Putamen (tissue), 1 donor: Measurements from ENCODE around the gene ATP5F1D.
A peak's percentile ranks its signal among the peaks of the same experiment; 100 is the strongest.

ENCODE experiments used
- DNase-seq: peaks from one replicate; pipeline ENCODE4 v3.0.0-alpha.2; 2016; ENCODE audit warnings: low spot score

Gene ATP5F1D

DNA sequence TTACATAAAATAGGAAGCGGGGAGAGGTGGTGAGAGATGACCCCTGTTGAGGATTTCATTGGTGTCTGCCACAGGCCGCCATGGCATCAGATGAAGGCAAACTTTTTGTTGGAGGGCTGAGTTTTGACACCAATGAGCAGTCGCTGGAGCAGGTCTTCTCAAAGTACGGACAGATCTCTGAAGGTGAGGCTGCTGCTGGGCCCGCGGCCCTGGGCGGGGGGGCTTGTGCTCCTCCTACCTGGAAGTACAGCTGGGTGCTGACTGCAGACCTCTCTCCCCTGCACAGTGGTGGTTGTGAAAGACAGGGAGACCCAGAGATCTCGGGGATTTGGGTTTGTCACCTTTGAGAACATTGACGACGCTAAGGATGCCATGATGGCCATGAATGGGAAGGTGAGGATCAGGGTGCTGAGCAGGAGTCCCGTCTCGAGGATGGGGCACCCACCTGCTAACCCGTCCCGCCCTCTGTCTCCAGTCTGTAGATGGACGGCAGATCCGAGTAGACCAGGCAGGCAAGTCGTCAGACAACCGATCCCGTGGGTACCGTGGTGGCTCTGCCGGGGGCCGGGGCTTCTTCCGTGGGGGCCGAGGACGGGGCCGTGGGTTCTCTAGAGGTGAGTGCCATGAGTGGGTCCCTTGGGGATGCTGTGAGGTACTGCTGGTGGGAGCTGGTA is 29.4 kb downstream of the ATP5F1D start:
- no peak for DNase-seq

DNA sequence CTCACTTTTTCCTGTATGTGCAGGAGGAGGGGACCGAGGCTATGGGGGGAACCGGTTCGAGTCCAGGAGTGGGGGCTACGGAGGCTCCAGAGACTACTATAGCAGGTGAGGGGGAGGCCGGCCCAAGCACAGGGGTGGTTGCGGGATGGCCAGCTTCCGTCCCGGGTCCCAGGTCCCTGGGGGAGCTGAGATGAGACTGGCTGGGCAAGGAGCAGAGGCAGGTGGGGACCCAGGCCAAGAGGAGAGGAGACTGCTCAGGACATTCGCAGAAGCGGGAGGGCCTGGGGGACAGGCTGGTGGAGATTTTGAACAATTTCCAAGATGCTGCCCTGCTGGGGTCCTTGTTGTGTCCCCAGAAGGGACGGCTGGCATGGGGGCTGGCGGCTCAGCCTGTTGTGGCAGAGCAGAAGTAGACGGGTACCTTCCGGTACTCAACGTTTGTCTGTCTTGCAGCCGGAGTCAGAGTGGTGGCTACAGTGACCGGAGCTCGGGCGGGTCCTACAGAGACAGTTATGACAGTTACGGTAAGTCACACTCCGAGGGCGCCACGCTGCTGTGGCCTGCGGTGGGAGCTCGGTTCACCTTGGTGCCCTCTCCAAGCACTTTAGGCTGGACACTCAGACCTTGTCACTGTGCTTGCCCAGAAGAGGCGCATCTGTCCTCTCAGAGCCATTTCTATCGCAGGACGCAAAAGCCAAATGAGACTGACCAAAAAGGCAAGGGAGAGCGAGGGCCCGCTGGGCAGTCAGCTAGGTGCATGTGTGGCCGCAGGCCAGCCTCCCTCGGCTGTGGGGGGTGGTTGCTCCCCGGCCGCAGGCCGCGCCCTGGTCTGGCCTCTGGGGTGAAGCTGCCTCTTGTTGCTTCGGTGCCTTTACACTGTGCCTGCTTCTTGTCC is 30.2 kb downstream of the ATP5F1D start:
- DNase-seq, result no peak

DNA sequence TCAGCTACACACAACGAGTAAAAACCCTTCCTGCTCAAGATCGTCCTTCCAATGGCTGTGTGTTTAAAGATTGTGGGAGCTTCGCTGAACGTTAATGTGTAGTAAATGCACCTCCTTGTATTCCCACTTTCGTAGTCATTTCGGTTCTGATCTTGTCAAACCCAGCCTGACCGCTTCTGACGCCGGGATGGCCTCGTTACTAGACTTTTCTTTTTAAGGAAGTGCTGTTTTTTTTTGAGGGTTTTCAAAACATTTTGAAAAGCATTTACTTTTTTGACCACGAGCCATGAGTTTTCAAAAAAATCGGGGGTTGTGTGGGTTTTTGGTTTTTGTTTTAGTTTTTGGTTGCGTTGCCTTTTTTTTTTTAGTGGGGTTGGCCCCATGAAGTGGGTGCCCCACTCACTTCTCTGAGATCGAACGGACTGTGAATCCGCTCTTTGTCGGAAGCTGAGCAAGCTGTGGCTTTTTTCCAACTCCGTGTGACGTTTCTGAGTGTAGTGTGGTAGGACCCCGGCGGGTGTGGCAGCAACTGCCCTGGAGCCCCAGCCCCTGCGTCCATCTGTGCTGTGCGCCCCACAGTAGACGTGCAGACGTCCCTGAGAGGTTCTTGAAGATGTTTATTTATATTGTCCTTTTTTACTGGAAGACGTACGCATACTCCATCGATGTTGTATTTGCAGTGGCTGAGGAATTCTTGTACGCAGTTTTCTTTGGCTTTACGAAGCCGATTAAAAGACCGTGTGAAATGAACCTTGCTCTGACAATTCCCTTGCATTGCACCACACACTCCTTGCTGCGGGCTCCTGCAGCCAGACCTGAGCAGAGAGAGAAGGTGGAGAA is 31.1 kb downstream of the ATP5F1D start:
- DNase-seq, result no peak

GRCh38 chr19:1273263-1274041 is 31.9 kb downstream of the ATP5F1D start:
- no peak for DNase-seq

- no peak for DNase-seq
Observed at GRCh38 chr19:1274081-1274851, 32.7 kb downstream of the ATP5F1D start.

- DNase-seq, result no peak
Observed at GRCh38 chr19:1274852-1275259, 33.3 kb downstream of the ATP5F1D start.

GRCh38 chr19:1275260-1275975 is 33.9 kb downstream of the ATP5F1D start, which contains the start of gene FAM174C:
TSS of gene FAM174C (plus strand) at chr19:1275530. CDS start at chr19:1275550, 20 bp downstream.
- peak; percentile 94 for DNase-seq

- DNase-seq, result peak; percentile 24
Observed at GRCh38 chr19:1275976-1276627, 34.6 kb downstream of the ATP5F1D start.

DNA sequence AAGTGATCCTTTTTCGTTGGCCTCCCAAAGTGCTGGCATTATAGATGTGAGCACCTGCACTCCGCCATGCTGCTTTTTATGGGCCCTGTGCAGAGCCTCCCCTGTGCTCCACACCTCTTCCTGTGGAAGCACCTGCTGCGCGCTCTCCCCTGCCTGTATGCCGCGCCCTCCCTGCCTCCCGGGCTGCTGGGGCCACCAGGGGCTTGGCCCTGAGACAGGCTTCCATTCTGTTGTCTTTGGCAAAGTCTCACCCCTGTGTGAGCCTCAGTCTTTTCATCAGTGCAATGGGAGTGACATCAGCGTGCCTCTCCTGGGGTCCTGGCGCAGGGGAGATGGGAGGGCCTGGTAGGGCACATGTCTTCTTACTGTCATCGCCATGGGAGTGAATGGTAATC is 35.1 kb downstream of the ATP5F1D start:
- DNase-seq, result no peak

GRCh38 chr19:1277061-1277460 is 35.5 kb downstream of the ATP5F1D start:
- no peak for DNase-seq

DNA sequence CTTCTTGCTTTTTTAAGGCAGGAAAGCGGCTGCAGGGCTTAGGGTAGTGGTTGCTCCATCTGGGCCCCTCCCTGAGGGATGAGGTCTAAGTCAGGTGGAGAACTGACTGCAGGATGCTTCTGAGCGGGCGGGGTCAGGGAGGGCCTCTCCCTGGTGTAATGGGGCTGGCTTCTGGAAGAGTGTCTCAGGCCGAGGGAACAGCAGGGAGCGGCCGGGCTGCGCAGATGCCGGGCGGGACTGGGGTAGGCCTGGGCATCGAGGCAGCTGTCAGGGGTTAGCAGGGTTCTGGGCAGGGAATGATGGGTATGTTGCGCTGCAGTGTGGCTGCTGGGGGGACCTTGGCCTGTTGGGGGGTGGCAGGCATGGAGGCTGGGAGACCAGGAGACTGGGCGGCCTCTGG is 36.5 kb downstream of the ATP5F1D start:
- no peak for DNase-seq

GRCh38 chr19:1278713-1279660 is 37.4 kb downstream of the ATP5F1D start:
- DNase-seq, result no peak

- peak; percentile 79 for DNase-seq
Observed at GRCh38 chr19:1279782-1280341, 38.3 kb downstream of the ATP5F1D start.

DNA sequence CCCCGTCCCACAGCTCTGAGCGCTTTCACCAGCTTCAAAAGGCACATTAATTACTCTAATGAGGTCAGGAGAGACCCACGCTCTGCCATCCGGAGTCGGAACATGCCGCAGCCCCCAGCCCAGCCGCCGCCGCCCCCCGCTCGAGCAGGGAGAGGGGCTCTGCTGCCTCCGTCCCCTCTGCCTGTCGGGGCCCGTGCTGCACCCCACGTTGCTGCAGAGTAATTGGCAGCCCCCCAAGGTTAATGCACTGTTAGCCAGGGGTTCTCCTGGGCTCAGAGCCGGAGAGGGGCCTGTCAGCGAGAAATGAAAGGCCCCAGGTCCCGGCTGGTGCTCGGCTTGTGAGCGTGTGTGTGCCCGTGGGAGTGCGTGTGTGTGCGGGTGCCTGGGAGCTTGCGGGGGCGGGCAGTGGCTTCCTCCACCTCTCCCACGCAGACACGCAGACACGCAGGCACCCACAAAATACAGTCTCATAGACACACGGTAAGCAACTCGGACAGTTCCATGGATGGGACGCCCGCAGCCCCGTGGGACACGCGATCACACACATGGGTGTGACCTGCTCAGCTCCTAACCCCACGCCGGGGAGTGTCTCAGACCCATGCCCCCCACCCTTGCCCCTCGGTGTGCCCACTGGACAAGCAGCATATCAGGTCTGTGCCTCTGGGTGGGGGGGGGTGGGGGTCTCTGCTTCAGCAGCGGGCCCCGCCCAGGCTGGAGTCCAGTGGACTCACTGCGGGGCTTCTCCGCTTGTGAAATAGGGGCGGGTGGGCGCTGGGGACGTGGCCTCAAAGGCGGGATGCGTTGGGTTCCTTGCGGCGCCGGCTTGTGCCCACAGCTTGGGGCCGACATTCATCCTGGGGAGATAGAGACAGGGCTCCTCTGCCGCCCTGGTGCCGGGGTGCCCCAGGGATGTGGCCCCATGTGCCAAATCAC is 39.4 kb downstream of the ATP5F1D start:
- no peak for DNase-seq

DNA sequence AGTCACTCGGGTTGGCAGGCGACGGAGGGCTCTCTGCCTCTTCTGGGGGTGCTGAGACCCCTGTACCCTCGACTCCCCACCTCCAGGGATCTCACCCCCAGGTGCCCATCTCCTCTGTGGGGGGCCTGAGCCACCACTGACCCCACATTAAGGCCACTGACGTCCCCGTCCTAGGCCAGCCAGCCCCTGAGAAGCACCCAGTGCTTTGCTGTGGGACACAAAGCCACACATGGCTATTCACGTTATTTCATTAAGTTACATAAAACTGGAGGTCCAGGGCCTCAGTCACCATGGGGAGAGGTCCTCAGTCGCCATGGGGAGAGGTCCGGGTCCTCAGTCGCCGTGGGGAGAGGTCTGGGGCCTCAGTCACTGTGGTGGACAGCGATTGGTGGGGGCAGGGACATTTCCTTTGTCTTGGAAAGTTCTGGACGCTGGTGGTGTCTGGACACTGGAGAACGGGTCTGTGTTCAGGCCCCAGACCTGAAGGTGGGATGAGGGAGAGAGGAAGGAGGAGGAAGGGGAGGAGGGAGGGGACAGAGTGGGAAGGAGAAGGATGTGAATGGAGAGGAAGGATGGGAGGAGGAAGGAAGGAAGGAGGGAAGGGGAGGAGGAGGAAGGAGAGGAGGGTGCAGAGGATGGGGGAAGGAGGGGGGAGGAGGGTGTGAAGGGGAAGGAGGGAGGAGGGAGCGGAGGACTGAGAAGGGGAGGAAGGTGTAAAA is 40.2 kb downstream of the ATP5F1D start:
- no peak for DNase-seq

DNA sequence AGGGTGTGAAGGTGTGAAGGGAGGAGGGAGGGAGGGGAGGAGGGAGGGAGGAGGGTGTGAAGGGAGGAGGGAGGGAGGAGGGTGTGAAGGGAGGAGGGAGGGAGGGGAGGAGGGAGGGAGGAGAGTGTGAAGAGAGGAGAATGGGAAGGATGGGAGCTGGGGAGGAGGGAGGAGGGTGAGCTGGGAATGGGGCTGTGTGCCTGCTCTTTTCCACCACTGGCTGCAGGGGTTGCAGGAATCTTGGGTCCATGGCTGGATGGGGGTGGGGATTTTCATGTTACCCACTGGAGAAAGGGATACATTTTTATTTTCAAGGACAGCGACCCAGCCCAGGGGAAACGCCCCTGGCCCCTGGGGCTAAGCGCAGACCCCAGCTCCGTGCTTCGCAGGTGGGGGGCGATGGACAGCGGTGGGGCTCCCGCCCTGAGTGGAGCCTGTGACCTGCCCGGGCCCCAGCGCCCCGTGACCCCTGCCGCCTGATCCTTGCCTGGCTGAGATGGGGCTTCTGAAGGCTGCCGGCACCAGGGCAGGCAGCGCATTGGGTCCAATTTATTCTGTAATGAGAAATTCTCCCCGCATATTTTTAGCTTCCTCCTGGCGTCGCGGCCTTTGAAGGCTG is 41.1 kb downstream of the ATP5F1D start:
- no peak for DNase-seq
